Breast epithelium (tissue), 4 donors: Measurements from ENCODE around the gene DST. TPM values are rescaled to one million over a fixed set of nuclear protein-coding genes. Genes with fewer than 3 reads are reported as not detected.

ENCODE experiments used
- DNase-seq, 2 donors: peaks; one replicate each; pipeline ENCODE4 v3.0.0-alpha.2; 2019; ENCODE audit warnings: low spot score in 2 of 2
- H3K27ac ChIP-seq, 2 donors: fragments of 200-600 bp; sonication (generic) in 1 of 2; one replicate each; pipeline ENCODE4 v1.5.1; 2016 to 2019; ENCODE audit warnings: mild to moderate bottlenecking in 1 of 2
- H3K27me3 ChIP-seq, 2 donors: fragments of 200-600 bp; sonication (generic) in 1 of 2; one replicate each; pipeline versions ENCODE4 v1.5.1 to v1.6.0; 2017 to 2019; ENCODE audit warnings: control low read depth in 1 of 2, mild to moderate bottlenecking in 1 of 2
- H3K36me3 ChIP-seq: fragments of 200-600 bp; one replicate; pipeline ENCODE4 v1.5.1; 2019
- H3K4me1 ChIP-seq, 2 donors: fragments of 200-600 bp; sonication (generic); one replicate each; pipeline ENCODE4 v1.5.1; 2016 to 2019; ENCODE audit warnings: control low read depth in 1 of 2
- H3K4me3 ChIP-seq, 3 donors: fragments of 200-600 bp; sonication (generic); 1 replicate in 2 of 3; 2 replicates in 1 of 3; pipeline ENCODE4 v1.5.1; 2016 to 2019; ENCODE audit warnings: mild to moderate bottlenecking in 3 of 3, moderate library complexity in 2 of 3
- H3K9me3 ChIP-seq, 2 donors: fragments of 200-600 bp; sonication (generic) in 1 of 2; one replicate each; pipeline ENCODE4 v1.5.1; 2016 to 2019; ENCODE audit warnings: control low read depth in 1 of 2
- CTCF ChIP-seq, 3 donors: fragments of 450-650 bp; IDR thresholded peaks; one replicate each; pipeline ENCODE4 v1.5.1; 2016 to 2017; ENCODE audit warnings: antibody characterized with exemption in 3 of 3, mild to moderate bottlenecking in 3 of 3, moderate library complexity in 3 of 3
- POLR2A ChIP-seq: fragments of 450-650 bp; IDR thresholded peaks from one replicate; pipeline ENCODE4 v1.6.1; 2016; ENCODE audit warnings: antibody characterized with exemption, mild to moderate bottlenecking, moderate library complexity
- POLR2AphosphoS5 ChIP-seq, 3 donors: sonication (generic); formaldehyde crosslinking; IDR thresholded peaks; one replicate each; pipeline ENCODE4 v1.6.1; 2017; ENCODE audit warnings: antibody characterized with exemption in 3 of 3
- intact Hi-C: fragments of 100-400 bp; cut with DNase I; formaldehyde crosslinking; loops from one replicate; pipeline ENCODE4 v1.15.1; 2023; ENCODE audit warnings: low total_unique reads
- total RNA-seq, 3 donors: library from RNA; depleted of rRNA; stranded (reverse); fragments of >200 nt; gene quantifications; one replicate each; pipeline ENCODE4 v1.1.0, GENCODE V29; 2016

DST gene
- total RNA-seq, 3 donors from 2014 or later: 272 to 1,354 (median 700) TPM

DNA sequence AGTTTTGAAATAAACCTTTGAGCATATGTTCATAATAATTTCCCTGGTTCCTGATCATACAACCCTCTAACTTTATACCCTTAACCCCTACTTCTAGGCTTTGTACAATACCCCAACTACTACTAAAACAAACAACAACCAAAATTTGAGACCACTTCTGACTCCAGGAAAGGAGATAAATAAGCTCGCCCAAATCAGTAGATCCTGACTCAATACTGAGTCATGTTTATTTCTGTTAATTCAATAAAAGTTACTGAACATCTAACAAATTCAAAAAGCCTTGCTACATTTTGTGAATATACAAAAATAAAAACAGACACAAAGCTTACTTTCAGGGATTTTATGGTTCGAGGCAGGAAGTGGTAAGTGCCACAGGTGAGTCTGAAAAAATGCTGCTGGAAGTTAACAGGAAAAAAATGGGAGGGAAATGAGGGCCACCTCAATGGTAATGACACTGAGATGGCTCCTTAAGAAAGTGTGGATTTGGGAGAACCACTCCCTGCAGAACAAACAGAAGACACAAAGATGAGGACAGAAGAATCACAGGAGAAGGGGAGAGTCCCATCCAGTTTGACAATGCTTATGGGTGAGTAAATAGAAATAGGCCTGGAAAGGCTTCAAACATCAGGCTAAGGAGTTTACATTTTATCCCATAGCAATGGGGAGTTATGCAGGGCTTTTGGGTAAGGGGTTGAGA is 63.4 kb downstream of the DST start:
- Histone ChIP-seq H3K36me3 (no peaks in the 10 kb centered on the region), H3K27ac (no peak overlapping the region), H3K4me3 (no peak overlapping the region), H3K27me3 (no peaks in the 10 kb centered on the region), H3K4me1 (no peaks in the 10 kb centered on the region), H3K9me3 (no peaks in the 10 kb centered on the region)
- intact Hi-C loops: no loop called here
- TF ChIP-seq CTCF (IDR thresholded peaks at IDR 0.05) (no peak), POLR2AphosphoS5 (IDR thresholded peaks at IDR 0.05) (no peak), POLR2A (no peak)
- DNase-seq: no peak

DNA sequence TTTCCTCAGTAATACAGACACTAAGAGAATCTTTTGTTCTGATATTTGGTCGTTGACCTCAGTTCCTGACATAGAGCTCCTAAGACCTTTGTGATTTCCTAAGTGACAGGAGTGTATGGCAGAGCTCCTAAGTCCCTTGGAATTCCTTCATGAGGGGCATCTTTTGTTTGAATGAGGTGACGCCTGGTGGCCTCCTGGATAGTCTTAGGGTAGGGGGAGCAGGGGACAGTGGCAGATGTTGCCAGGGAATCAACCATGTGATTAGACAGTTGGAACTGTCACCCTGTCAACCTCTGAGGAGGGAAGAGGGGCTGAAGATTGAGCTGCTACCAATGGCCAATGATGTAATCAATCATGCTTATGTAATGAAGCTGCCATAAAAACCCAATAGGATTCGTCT is 67.0 kb downstream of the DST start:
- H3K36me3 ChIP-seq: no peaks in the 10 kb centered on the region
- H3K27ac ChIP-seq: no peak overlapping the region
- intact Hi-C loops: no loop called here
- H3K27me3 ChIP-seq: no peaks in the 10 kb centered on the region
- TF ChIP-seq POLR2AphosphoS5 (IDR thresholded peaks at IDR 0.05) (no peak), POLR2A (no peak), CTCF (IDR thresholded peaks at IDR 0.05) (no peak)
- no peaks in the 10 kb centered on the region for H3K9me3 ChIP-seq
- no peak for DNase-seq
- no peaks in the 10 kb centered on the region for H3K4me1 ChIP-seq
- no peak overlapping the region for H3K4me3 ChIP-seq

GRCh38 chr6:56574292-56574691 is 68.4 kb downstream of the DST start:
- TF ChIP-seq POLR2AphosphoS5 (IDR thresholded peaks at IDR 0.05): no peak
- no peak for TF ChIP-seq POLR2A
- TF ChIP-seq CTCF (IDR thresholded peaks at IDR 0.05): no peak
- intact Hi-C loops: no loop called here
- Histone ChIP-seq H3K27me3 (no peaks in the 10 kb centered on the region), H3K36me3 (no peaks in the 10 kb centered on the region), H3K27ac (no peak overlapping the region), H3K9me3 (no peaks in the 10 kb centered on the region), H3K4me3 (no peak overlapping the region), H3K4me1 (no peaks in the 10 kb centered on the region)
- DNase-seq: no peak

DNA sequence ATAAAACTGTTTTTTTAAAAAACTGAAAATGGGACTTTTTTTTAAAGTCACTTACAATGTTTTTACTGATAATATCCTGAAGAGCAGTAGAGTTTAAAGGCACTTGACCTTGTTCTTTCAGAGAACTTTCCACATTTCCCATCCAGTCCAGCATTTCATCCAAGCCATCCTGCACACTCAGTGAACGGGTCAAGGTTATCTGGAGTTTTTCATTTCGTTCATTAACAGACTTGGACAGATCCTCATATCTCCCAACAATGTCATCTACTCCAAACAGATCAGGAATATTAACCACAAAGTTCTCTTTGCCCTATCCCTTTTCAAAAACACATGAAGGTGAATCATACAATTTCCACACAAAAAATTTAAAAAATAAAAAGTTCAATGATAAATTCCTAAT is 69.1 kb downstream of the DST start:
- intact Hi-C loops: no loop called here
- no peak overlapping the region for H3K4me3 ChIP-seq
- no peaks in the 10 kb centered on the region for H3K9me3 ChIP-seq
- no peaks in the 10 kb centered on the region for H3K4me1 ChIP-seq
- no peaks in the 10 kb centered on the region for H3K27me3 ChIP-seq
- TF ChIP-seq POLR2AphosphoS5 (IDR thresholded peaks at IDR 0.05): no peak
- no peak for TF ChIP-seq POLR2A
- no peak for TF ChIP-seq CTCF (IDR thresholded peaks at IDR 0.05)
- no peak overlapping the region for H3K27ac ChIP-seq
- DNase-seq: no peak
- no peaks in the 10 kb centered on the region for H3K36me3 ChIP-seq

DNA sequence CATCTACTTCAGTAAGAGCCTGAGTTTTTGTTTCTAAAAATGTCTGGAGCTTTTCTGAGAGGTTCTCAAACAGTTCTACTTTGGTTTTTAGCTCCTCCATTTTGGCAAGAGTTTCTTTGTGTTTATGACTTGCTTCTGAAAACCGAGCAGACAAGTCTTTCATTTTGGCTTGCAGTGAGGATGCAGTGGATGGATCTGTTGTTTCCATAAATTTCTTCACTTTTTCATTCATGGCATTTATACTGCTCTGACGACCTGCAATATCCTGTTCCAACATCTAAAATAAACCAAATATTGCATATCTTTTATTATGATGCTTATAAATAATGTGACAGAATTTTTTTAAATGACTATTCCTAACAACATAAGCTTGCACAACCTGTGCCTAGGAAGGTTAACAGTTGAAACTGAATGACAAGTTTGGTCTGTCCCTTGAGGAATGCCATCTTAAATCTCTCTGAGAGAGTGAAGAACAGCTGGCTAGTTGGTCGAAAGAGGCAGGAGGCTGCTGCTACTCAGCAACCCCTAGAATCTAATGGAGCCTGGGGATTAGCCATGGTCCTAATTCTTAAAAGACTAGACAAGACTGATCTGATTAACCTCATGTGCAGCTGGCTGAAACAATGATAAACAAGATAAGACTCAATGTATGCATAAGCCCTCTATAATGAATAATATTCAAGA is 69.8 kb downstream of the DST start:
- no peaks in the 10 kb centered on the region for H3K36me3 ChIP-seq
- no peak overlapping the region for H3K27ac ChIP-seq
- no peak for DNase-seq
- no peaks in the 10 kb centered on the region for H3K27me3 ChIP-seq
- intact Hi-C loops: no loop called here
- no peak for TF ChIP-seq POLR2A
- no peak for TF ChIP-seq POLR2AphosphoS5 (IDR thresholded peaks at IDR 0.05)
- TF ChIP-seq CTCF (IDR thresholded peaks at IDR 0.05): no peak
- H3K9me3 ChIP-seq: no peaks in the 10 kb centered on the region
- no peaks in the 10 kb centered on the region for H3K4me1 ChIP-seq
- H3K4me3 ChIP-seq: no peak overlapping the region
